MM.1S (cell line): Measurements from ENCODE around the gene SMCO4.

Experiments used
- DNase-seq: peaks from one replicate; pipeline ENCODE4 v3.0.0-alpha.2; 2015
- H2AFZ ChIP-seq: fragments of 300-600 bp; sonication (generic); 2 replicates; pipeline ENCODE4 v1.6.0; 2016; ENCODE audit warnings: antibody characterized with exemption, low read length
- H3F3A ChIP-seq: fragments of 300-600 bp; sonication (generic); 2 replicates; pipeline ENCODE4 v1.6.1; 2016; ENCODE audit warnings: mild to moderate bottlenecking, antibody characterized with exemption, low read length, moderate library complexity, mixed read lengths; ENCODE audit not compliant: insufficient read depth
- H3K27ac ChIP-seq: fragments of 300-600 bp; sonication (generic); 2 replicates; pipeline ENCODE4 v1.5.1; 2016; ENCODE audit warnings: mild to moderate bottlenecking, low read length
- H3K27me3 ChIP-seq: fragments of 300-600 bp; sonication (generic); replicated peaks from 2 replicates; pipeline ENCODE4 v1.6.0; 2016; ENCODE audit warnings: low read length; ENCODE audit not compliant: insufficient read depth
- H3K36me3 ChIP-seq: fragments of 300-600 bp; sonication (generic); replicated peaks from 2 replicates; pipeline ENCODE4 v1.6.1; 2016; ENCODE audit warnings: mild to moderate bottlenecking, low read length, mixed read lengths; ENCODE audit not compliant: insufficient read depth
- H3K4me1 ChIP-seq: fragments of 300-600 bp; sonication (generic); 2 replicates; pipeline ENCODE4 v1.6.1; 2016; ENCODE audit warnings: low read length, mixed read lengths
- H3K4me2 ChIP-seq: fragments of 300-600 bp; sonication (generic); 2 replicates; pipeline ENCODE4 v1.6.0; 2016; ENCODE audit warnings: low read depth, low read length
- H3K4me3 ChIP-seq: fragments of 300-600 bp; sonication (generic); 2 replicates; pipeline ENCODE4 v1.5.1; 2016; ENCODE audit warnings: low read length, mixed read lengths
- H3K79me2 ChIP-seq: fragments of 300-600 bp; sonication (generic); 2 replicates; pipeline ENCODE4 v1.6.1; 2016; ENCODE audit warnings: mixed run types, low read length, mixed read lengths
- H3K9ac ChIP-seq: fragments of 300-600 bp; sonication (generic); 2 replicates; pipeline ENCODE4 v1.6.1; 2016; ENCODE audit warnings: low read length, mixed read lengths
- H3K9me2 ChIP-seq: fragments of 300-600 bp; sonication (generic); replicated peaks from 2 replicates; pipeline ENCODE4 v1.6.1; 2016; ENCODE audit warnings: mild to moderate bottlenecking, low read length, mixed read lengths; ENCODE audit not compliant: insufficient read depth
- H3K9me3 ChIP-seq: fragments of 300-600 bp; sonication (generic); replicated peaks from 2 replicates; pipeline ENCODE4 v1.6.1; 2016; ENCODE audit warnings: mild to moderate bottlenecking, low read length, mixed read lengths; ENCODE audit not compliant: insufficient read depth
- H4K20me1 ChIP-seq: fragments of 300-600 bp; sonication (generic); 2 replicates; pipeline ENCODE4 v1.6.1; 2016; ENCODE audit warnings: mild to moderate bottlenecking, low read length, moderate library complexity, mixed read lengths; ENCODE audit not compliant: insufficient read depth
- EZH2 ChIP-seq: fragments of 300-600 bp; sonication (generic); optimal IDR thresholded peaks from 2 replicates; pipeline ENCODE3; 2017; ENCODE audit warnings: low read depth, mild to moderate bottlenecking, antibody characterized with exemption, low read length, mixed read lengths
- EZH2phosphoT487 ChIP-seq: fragments of 300-600 bp; sonication (generic); IDR thresholded peaks from 2 replicates; pipeline ENCODE4 v1.6.1; 2018; ENCODE audit warnings: antibody characterized with exemption, low read length
- TF ChIP-seq, protein P1 (sequence below): fragments of 300-600 bp; sonication (generic); IDR thresholded peaks from 2 replicates; pipeline ENCODE4 v1.5.1; 2016; ENCODE audit warnings: antibody characterized with exemption, low read length, mixed read lengths

SMCO4 gene

DNA sequence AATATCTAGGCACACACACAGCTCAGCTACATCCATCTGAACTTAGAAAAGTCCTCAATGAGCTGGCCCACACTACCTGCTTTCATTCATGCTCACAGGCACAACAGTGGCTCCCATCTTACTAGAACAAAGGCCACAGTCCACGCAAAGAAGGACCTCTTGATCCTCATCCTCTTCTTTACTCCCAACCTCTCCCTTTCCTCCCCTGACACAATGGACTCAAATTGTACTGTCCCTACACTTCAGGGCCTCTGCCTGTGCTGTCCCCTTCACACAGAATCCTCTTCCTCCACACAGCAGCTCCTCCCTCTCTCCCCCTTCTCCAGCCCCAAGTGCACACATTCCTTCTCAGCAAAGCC lies 12.7 kb downstream of the SMCO4 start:
- Histone ChIP-seq H3K79me2 (0 out of 2 replicates have a peak, but pooled peaks cover 6% of the 10 kb centered on the region), H4K20me1 (no peaks in the 10 kb centered on the region), H3K27ac (no peak overlapping the region), H3K27me3 (no peaks in the 10 kb centered on the region), H3K4me1 (peaks cover 3% of the 10 kb centered on the region; the same call in 1 of the 2 replicates), H3K4me2 (no peak overlapping the region), H3K9me3 (no peaks in the 10 kb centered on the region), H3K9me2 (no peaks in the 10 kb centered on the region), H3K4me3 (no peak overlapping the region), H3K9ac (no peak overlapping the region), H2AFZ (no peak overlapping the region), H3K36me3 (no peaks in the 10 kb centered on the region), H3F3A (no peaks in the 10 kb centered on the region)
- TF ChIP-seq, protein P1, sequence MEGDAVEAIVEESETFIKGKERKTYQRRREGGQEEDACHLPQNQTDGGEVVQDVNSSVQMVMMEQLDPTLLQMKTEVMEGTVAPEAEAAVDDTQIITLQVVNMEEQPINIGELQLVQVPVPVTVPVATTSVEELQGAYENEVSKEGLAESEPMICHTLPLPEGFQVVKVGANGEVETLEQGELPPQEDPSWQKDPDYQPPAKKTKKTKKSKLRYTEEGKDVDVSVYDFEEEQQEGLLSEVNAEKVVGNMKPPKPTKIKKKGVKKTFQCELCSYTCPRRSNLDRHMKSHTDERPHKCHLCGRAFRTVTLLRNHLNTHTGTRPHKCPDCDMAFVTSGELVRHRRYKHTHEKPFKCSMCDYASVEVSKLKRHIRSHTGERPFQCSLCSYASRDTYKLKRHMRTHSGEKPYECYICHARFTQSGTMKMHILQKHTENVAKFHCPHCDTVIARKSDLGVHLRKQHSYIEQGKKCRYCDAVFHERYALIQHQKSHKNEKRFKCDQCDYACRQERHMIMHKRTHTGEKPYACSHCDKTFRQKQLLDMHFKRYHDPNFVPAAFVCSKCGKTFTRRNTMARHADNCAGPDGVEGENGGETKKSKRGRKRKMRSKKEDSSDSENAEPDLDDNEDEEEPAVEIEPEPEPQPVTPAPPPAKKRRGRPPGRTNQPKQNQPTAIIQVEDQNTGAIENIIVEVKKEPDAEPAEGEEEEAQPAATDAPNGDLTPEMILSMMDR, result no peak
- TF ChIP-seq EZH2phosphoT487, result no peak
- no peak for TF ChIP-seq EZH2
- DNase-seq, result no peak

DNA sequence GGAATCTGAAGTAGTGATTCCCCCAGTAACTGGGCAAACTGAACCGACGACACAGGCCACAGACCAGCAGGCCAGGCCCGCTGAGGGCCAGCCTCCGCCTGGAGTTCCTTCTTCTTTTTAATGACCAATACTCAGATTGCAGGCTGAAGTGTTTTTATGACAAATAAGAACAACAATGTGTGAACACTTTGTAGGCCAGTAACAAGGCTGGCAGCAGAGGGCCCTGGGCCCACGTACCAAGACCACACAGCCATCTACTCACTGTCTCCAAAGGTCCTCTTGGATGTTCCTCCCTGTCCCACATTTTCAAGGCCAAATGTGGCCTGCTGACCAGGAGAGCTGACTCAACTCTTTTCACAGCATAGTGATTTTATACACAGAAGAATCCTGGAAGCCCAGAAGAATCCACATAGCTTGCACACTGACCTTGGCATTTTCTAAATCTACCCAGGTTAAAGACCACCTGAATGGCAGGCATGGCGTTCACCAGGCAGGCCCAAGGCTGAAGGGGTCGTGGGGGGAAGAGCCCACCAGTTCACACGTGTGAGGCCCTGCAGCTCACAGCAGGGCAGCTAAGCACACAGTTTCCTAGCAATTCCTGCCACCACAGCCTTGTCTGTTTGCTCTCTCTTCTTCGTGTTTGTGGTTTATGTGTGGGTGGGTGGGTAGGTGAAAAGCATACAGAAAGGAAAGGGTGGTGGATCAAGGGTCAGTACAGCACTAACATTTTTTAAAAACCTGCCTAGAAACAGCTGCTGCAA lies 13.3 kb downstream of the SMCO4 start:
- H3K9me3 ChIP-seq, result no peaks in the 10 kb centered on the region
- no peak for DNase-seq
- H3K4me3 ChIP-seq, result no peak overlapping the region
- H3K9me2 ChIP-seq, result no peaks in the 10 kb centered on the region
- no peaks in the 10 kb centered on the region for H4K20me1 ChIP-seq
- no peak overlapping the region for H3K27ac ChIP-seq
- TF ChIP-seq EZH2, result no peak
- no peak for TF ChIP-seq EZH2phosphoT487
- TF ChIP-seq, protein P1, result no peak
- no peaks in the 10 kb centered on the region for H3F3A ChIP-seq
- H3K36me3 ChIP-seq, result no peaks in the 10 kb centered on the region
- H3K4me2 ChIP-seq, result no peak overlapping the region
- no peak overlapping the region for H2AFZ ChIP-seq
- peaks cover 6% of the 10 kb centered on the region for H3K4me1 ChIP-seq
- no peaks in the 10 kb centered on the region for H3K27me3 ChIP-seq
- no peak overlapping the region for H3K9ac ChIP-seq
- H3K79me2 ChIP-seq, result 0 out of 2 replicates have a peak, but pooled peaks cover 6% of the 10 kb centered on the region

GRCh38 chr11:93528757-93529645 lies 14.2 kb downstream of the SMCO4 start:
- no peaks in the 10 kb centered on the region for H3K36me3 ChIP-seq
- H3K4me2 ChIP-seq, result no peak overlapping the region
- no peak for TF ChIP-seq EZH2phosphoT487
- TF ChIP-seq EZH2, result no peak
- TF ChIP-seq, protein P1, result no peak
- H3K4me1 ChIP-seq, result peaks cover 13% of the 10 kb centered on the region
- H3K9me2 ChIP-seq, result no peaks in the 10 kb centered on the region
- no peak overlapping the region for H3K9ac ChIP-seq
- H3K27me3 ChIP-seq, result no peaks in the 10 kb centered on the region
- H3K4me3 ChIP-seq, result no peak overlapping the region
- no peak for DNase-seq
- H3F3A ChIP-seq, result no peaks in the 10 kb centered on the region
- H4K20me1 ChIP-seq, result no peaks in the 10 kb centered on the region
- H3K79me2 ChIP-seq, result 0 out of 2 replicates have a peak, but pooled peaks cover 6% of the 10 kb centered on the region
- H3K9me3 ChIP-seq, result no peaks in the 10 kb centered on the region
- H2AFZ ChIP-seq, result no peak overlapping the region
- no peak overlapping the region for H3K27ac ChIP-seq
